ENCODE results near the gene AKAP1. TPM values are rescaled to one million over a fixed set of nuclear protein-coding genes. Genes with fewer than 3 reads are reported as not detected.

Gene AKAP1
- total RNA-seq, 1 donor from 2014 or later, result 26.4 TPM

- Mint-ChIP-seq H3K27me3 (ENCODE audit: low read depth) (no peaks in the 10 kb centered on the region), H3K9me3 (no peaks in the 10 kb centered on the region), H3K36me3 (peaks cover 5% of the 10 kb centered on the region), H3K27ac (no peak overlapping the region), H3K4me1 (peaks cover 13% of the 10 kb centered on the region), H3K4me3 (no peak overlapping the region)
- no peak for DNase-seq (ENCODE audit: low spot score in 2 of 2, unreplicated experiment in 2 of 2)
- TF ChIP-seq CTCF (IDR thresholded peaks at IDR 0.05; ENCODE audit: unreplicated experiment), result no peak
Observed at GRCh38 chr17:57106836-57107497, 21.9 kb downstream of the AKAP1 start.

GRCh38 chr17:57107498-57108101, 22.6 kb downstream of the AKAP1 start:
- no peak for TF ChIP-seq CTCF (IDR thresholded peaks at IDR 0.05; ENCODE audit: unreplicated experiment)
- H3K9me3 Mint-ChIP-seq, result no peaks in the 10 kb centered on the region
- no peak for DNase-seq (ENCODE audit: low spot score in 2 of 2, unreplicated experiment in 2 of 2)
- H3K27me3 Mint-ChIP-seq (ENCODE audit: low read depth), result no peaks in the 10 kb centered on the region
- H3K36me3 Mint-ChIP-seq, result peaks cover 10% of the 10 kb centered on the region
- H3K4me1 Mint-ChIP-seq, result peaks cover 13% of the 10 kb centered on the region
- no peak overlapping the region for H3K27ac Mint-ChIP-seq
- H3K4me3 Mint-ChIP-seq, result no peak overlapping the region

GRCh38 chr17:57108671-57109392, 23.8 kb downstream of the AKAP1 start:
- no peak for DNase-seq (ENCODE audit: low spot score in 2 of 2, unreplicated experiment in 2 of 2)
- Mint-ChIP-seq H3K9me3 (no peaks in the 10 kb centered on the region), H3K36me3 (peaks cover 10% of the 10 kb centered on the region), H3K27me3 (ENCODE audit: low read depth) (no peaks in the 10 kb centered on the region), H3K4me3 (no peak overlapping the region), H3K4me1 (peaks cover 13% of the 10 kb centered on the region), H3K27ac (no peak overlapping the region)
- TF ChIP-seq CTCF (IDR thresholded peaks at IDR 0.05; ENCODE audit: unreplicated experiment), result no peak

- Mint-ChIP-seq H3K27me3 (ENCODE audit: low read depth) (no peaks in the 10 kb centered on the region), H3K4me3 (no peak overlapping the region), H3K36me3 (peaks cover 16% of the 10 kb centered on the region), H3K27ac (no peak overlapping the region), H3K9me3 (no peaks in the 10 kb centered on the region), H3K4me1 (peaks cover 13% of the 10 kb centered on the region)
- no peak for DNase-seq (ENCODE audit: low spot score in 2 of 2, unreplicated experiment in 2 of 2)
- TF ChIP-seq CTCF (IDR thresholded peaks at IDR 0.05; ENCODE audit: unreplicated experiment), result peak; percentile 43
Observed at GRCh38 chr17:57109393-57110151, 24.5 kb downstream of the AKAP1 start.

DNA sequence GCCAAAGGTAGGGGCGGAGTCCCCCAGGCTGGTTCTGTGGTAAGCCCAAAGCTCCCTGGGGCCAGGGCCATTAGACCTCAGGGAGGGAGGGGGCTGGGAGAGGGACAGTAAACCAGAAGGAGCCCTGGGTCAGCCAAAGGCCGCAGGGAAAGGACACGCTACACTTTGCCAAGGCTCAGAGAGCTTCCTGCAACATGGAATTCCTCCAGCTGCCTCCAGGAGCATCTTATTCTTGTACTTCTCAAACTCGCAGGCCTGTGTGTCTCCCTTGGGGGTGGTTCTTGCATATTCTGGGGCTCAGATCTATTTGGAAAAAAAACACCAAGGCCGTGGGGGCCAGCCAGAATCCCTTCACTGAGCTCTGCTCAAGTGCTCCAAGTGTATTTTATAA, 25.1 kb downstream of the AKAP1 start:
- TF ChIP-seq CTCF (IDR thresholded peaks at IDR 0.05; ENCODE audit: unreplicated experiment), result peak; percentile 21
- no peak for DNase-seq (ENCODE audit: low spot score in 2 of 2, unreplicated experiment in 2 of 2)
- peaks cover 13% of the 10 kb centered on the region for H3K4me1 Mint-ChIP-seq
- H3K36me3 Mint-ChIP-seq, result peaks cover 14% of the 10 kb centered on the region
- H3K27ac Mint-ChIP-seq, result no peak overlapping the region
- no peaks in the 10 kb centered on the region for H3K9me3 Mint-ChIP-seq
- H3K27me3 Mint-ChIP-seq (ENCODE audit: low read depth), result no peaks in the 10 kb centered on the region
- H3K4me3 Mint-ChIP-seq, result no peak overlapping the region
